ENCODE data around the gene GJB4.

- TF ChIP-seq POLR2AphosphoS5 (IDR thresholded peaks at IDR 0.05; ENCODE audit: low read depth, low read length) = no peak
- TF ChIP-seq POLR2A (IDR thresholded peaks at IDR 0.05; ENCODE audit: low read depth, low read length) = no peak
- no peak for TF ChIP-seq TAF1 (IDR thresholded peaks at IDR 0.05; ENCODE audit: low read depth, low read length)
- TF ChIP-seq PAX5 (IDR thresholded peaks at IDR 0.05; ENCODE audit: insufficient read depth, low read length, severe bottlenecking) = no peak
- no peak for TF ChIP-seq SPI1 (IDR thresholded peaks at IDR 0.05; ENCODE audit: low read depth, low read length)
- no peak for TF ChIP-seq POU2F2 (IDR thresholded peaks at IDR 0.05; ENCODE audit: low read depth, low read length)
These were observed 16.8 kb upstream of the GJB4 start for GRCh38 chr1:34742667-34743270.

All from GM12891 (cell line).